GM12878 (cell line): ENCODE measurements around the gene MAPK8IP3. TPM values are rescaled to one million over a fixed set of nuclear protein-coding genes. Genes with fewer than 3 reads are reported as not detected.

ENCODE experiments used
- ATAC-seq: fragments of 200-7000 bp; cut with Tn5 transposase; 3 replicates; pipeline ENCODE4 v1.9.1; 2020; ENCODE audit warnings: mild to moderate bottlenecking, moderate library complexity
- BruUV-seq: library from RNA; stranded (reverse); fragments of 400-500 nt; replicated peaks from 2 replicates; lab custom pipeline; 2021; lab: Mats Ljungman, UMichigan
- CTCF ChIA-PET: fragments of 300-600 bp; sonication (Branson Sonifier 250); formaldehyde crosslinking; extraction: SDS; loops from one replicate; lab custom pipeline; 2021; ENCODE audit warnings: inconsistent platforms; lab: Yijun Ruan, JAX
- POLR2A ChIA-PET: fragments of 350-600 bp; formaldehyde crosslinking; extraction: SDS; loops from one replicate; lab custom pipeline; 2021; ENCODE audit warnings: inconsistent platforms; lab: Charles Lee
- RAD21 ChIA-PET: fragments of 300-600 bp; sonication (Branson Sonifier 250); formaldehyde crosslinking; loops from one replicate; lab custom pipeline; 2023; ENCODE audit warnings: antibody characterized with exemption; ENCODE audit not compliant: unreplicated experiment; lab: Charles Lee
- SMC1A ChIA-PET: fragments of 300-600 bp; sonication (Branson Sonifier 250); formaldehyde crosslinking; loops from one replicate; lab custom pipeline; 2023; ENCODE audit not compliant: unreplicated experiment, uncharacterized antibody; lab: Charles Lee
- DNase-seq: peaks from one replicate; pipeline ENCODE4 v3.0.0-alpha.2; 2011; ENCODE audit warnings: low read depth, low spot score
- FAIRE-seq: peaks from 3 replicates; lab custom pipeline; 2011; peaks lifted over from hg19 to GRCh38; lab: Jason Lieb, UNC
- H2AFZ ChIP-seq: 2 replicates; pipeline ENCODE4 v1.6.0; 2011; ENCODE audit warnings: low read depth, low read length, control low read depth; ENCODE audit not compliant: control insufficient read depth
- H3K27ac ChIP-seq: 2 replicates; pipeline ENCODE4 v1.5.1; 2011; ENCODE audit warnings: control low read depth; ENCODE audit not compliant: control insufficient read depth, insufficient read depth
- H3K27me3 ChIP-seq, 2 experiments: replicated peaks in 1 of 2; 2 replicates each; pipeline versions ENCODE4 v1.6.0 to v1.6.1; 2011; ENCODE audit warnings: low read length in 1 of 2; ENCODE audit not compliant: control insufficient read depth in 2 of 2, insufficient read depth in 2 of 2
- H3K36me3 ChIP-seq, 2 experiments: 2 replicates each; pipeline ENCODE4 v1.5.1; 2011; ENCODE audit warnings: low read length in 1 of 2; ENCODE audit not compliant: control insufficient read depth in 2 of 2, insufficient read depth in 2 of 2
- H3K4me1 ChIP-seq: 2 replicates; pipeline ENCODE4 v1.6.1; 2011; ENCODE audit warnings: mild to moderate bottlenecking, low read length, moderate library complexity, mixed read lengths; ENCODE audit not compliant: control insufficient read depth, insufficient read depth
- H3K4me2 ChIP-seq: 2 replicates; pipeline ENCODE4 v1.6.0; 2011; ENCODE audit warnings: control low read depth; ENCODE audit not compliant: control insufficient read depth, insufficient read depth
- H3K4me3 ChIP-seq: fragments of 200-600 bp; sonication (generic); 2 replicates; pipeline ENCODE4 v1.5.1; 2016
- H3K79me2 ChIP-seq: 2 replicates; pipeline ENCODE4 v1.6.0; 2011; ENCODE audit warnings: low read length; ENCODE audit not compliant: control insufficient read depth, insufficient read depth
- H3K9ac ChIP-seq: 2 replicates; pipeline ENCODE4 v1.8.0; 2011; ENCODE audit warnings: low read length, control low read depth, mixed read lengths; ENCODE audit not compliant: control insufficient read depth, insufficient read depth
- H3K9me3 ChIP-seq: replicated peaks from 3 replicates; pipeline ENCODE4 v1.5.1; 2011; ENCODE audit warnings: mild to moderate bottlenecking, low read length; ENCODE audit not compliant: control insufficient read depth, insufficient read depth
- H4K20me1 ChIP-seq: 2 replicates; pipeline ENCODE4 v1.6.0; 2011; ENCODE audit not compliant: control insufficient read depth, insufficient read depth
- CBFB ChIP-seq: IDR thresholded peaks from 2 replicates; pipeline ENCODE4 v1.6.1; 2016; ENCODE audit warnings: antibody characterized with exemption, low read depth
- MTA2 ChIP-seq: fragments of 450-650 bp; IDR thresholded peaks from 2 replicates; pipeline ENCODE4 v1.6.1; 2016; ENCODE audit warnings: low read depth, mild to moderate bottlenecking, moderate library complexity
- PAX8 ChIP-seq: fragments of 450-650 bp; IDR thresholded peaks from 2 replicates; pipeline ENCODE4 v1.6.1; 2017; ENCODE audit warnings: mild to moderate bottlenecking, moderate library complexity
- RCOR1 ChIP-seq: conservative IDR thresholded peaks from 2 replicates; pipeline ENCODE4 v1.6.1; 2012; ENCODE audit warnings: low read depth, low read length, improper control_type of control experiment
- ZNF217 ChIP-seq: fragments of 450-650 bp; IDR thresholded peaks from 2 replicates; pipeline ENCODE4 v1.6.1; 2017; ENCODE audit warnings: antibody characterized with exemption, mild to moderate bottlenecking
- WGBS: methylation state at CpG from one replicate; pipeline ENCODE4 v1.1.6; 2016; ENCODE audit warnings: low lambda C conversion rate; ENCODE audit not compliant: insufficient replicate concordance, insufficient coverage; ENCODE audit errors: missing lambda C conversion rate; 5-methylcytosine and 5-hydroxymethylcytosine counted together
- in situ Hi-C: fragments of 300-500 bp; cut with MboI; formaldehyde crosslinking; loops from 9 replicates; pipeline ENCODE4 v1.14.3; 2018; ENCODE audit warnings: mixed read lengths
- intact Hi-C: fragments of 100-400 bp; cut with micrococcal nuclease; formaldehyde crosslinking; loops from one replicate; pipeline ENCODE4 v1.14.2; 2022; ENCODE audit not compliant: unreplicated experiment
- polyA plus RNA-seq, 11 experiments: library from polyadenylated mRNA; depleted of rRNA in 4 of 11; unstranded in 6 of 11; stranded (reverse) in 5 of 11; fragments of >200 nt; fragmentation: Nextera tagmentation in 4 of 11; fragmentation: Illumina TruSeq in 1 of 11; extraction: Ambion mirVana in 4 of 11; extraction: Trizol in 1 of 11; gene quantifications; 1 replicate in 1 of 11; 2 replicates in 10 of 11; pipeline versions ENCODE4 v1.2.1 to v1.2.3, GENCODE V29; 2011 to 2016; ENCODE audit warnings: inconsistent platforms in 2 of 11, missing spikeins in 2 of 11, low read depth in 1 of 11
- total RNA-seq, 4 experiments: library from RNA; depleted of rRNA in 3 of 4; stranded (reverse); fragments of >200 nt in 3 of 4; fragmentation: Illumina TruSeq in 1 of 4; extraction: Trizol in 1 of 4; gene quantifications; 2 replicates each; pipeline versions ENCODE4 v1.2.1 to v1.2.3, GENCODE V29; 2013 to 2021
- TF ChIP-seq, protein P1 (sequence below), 3 experiments: IDR thresholded peaks in 2 of 3; conservative IDR thresholded peaks in 1 of 3; 2 replicates each; pipeline ENCODE4 v1.5.1; 2011; ENCODE audit warnings: low read depth in 3 of 3, low read length in 3 of 3, mild to moderate bottlenecking in 3 of 3, control low read depth in 2 of 3, moderate library complexity in 2 of 3, inconsistent platforms in 1 of 3, mixed read lengths in 1 of 3; ENCODE audit not compliant: control insufficient read depth in 2 of 3, insufficient read depth in 1 of 3; ENCODE audit errors: extremely low read depth in 1 of 3

The MAPK8IP3 gene
- total and polyA plus RNA-seq, 10 of the 15 experiments (the other 5 are each of a cell fraction or from before 2014, with no cell fraction given): 0.06 to 67.9 (median 18.2) TPM

- no peak overlapping the region for H2AFZ ChIP-seq
- H3K27me3 ChIP-seq: no peaks in the 10 kb centered on the region
- no peaks in the 10 kb centered on the region for H3K79me2 ChIP-seq
- ChIA-PET CTCF (no interaction called here), SMC1A (no interaction called here), RAD21 (no interaction called here), POLR2A (no interaction called here)
- H3K27ac ChIP-seq: no peak overlapping the region
- BruUV-seq: no TSS peak
- H4K20me1 ChIP-seq: no peaks in the 10 kb centered on the region
- FAIRE-seq (no peak), ATAC-seq (no peak), DNase-seq (no peak)
- no peaks in the 10 kb centered on the region for H3K9me3 ChIP-seq
- TF ChIP-seq, protein P1, sequence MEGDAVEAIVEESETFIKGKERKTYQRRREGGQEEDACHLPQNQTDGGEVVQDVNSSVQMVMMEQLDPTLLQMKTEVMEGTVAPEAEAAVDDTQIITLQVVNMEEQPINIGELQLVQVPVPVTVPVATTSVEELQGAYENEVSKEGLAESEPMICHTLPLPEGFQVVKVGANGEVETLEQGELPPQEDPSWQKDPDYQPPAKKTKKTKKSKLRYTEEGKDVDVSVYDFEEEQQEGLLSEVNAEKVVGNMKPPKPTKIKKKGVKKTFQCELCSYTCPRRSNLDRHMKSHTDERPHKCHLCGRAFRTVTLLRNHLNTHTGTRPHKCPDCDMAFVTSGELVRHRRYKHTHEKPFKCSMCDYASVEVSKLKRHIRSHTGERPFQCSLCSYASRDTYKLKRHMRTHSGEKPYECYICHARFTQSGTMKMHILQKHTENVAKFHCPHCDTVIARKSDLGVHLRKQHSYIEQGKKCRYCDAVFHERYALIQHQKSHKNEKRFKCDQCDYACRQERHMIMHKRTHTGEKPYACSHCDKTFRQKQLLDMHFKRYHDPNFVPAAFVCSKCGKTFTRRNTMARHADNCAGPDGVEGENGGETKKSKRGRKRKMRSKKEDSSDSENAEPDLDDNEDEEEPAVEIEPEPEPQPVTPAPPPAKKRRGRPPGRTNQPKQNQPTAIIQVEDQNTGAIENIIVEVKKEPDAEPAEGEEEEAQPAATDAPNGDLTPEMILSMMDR (IDR thresholded peaks at IDR 0.05 in 2 of 3, conservative IDR thresholded peaks at IDR 0.05 in 1 of 3; ENCODE audit: control insufficient read depth in 2 of 3, extremely low read depth in 1 of 3, insufficient read depth in 1 of 3, low read depth in 3 of 3, low read length in 3 of 3): 0 out of 6 replicates have a peak, but pooled peaks of 1 of the 3 experiments have one; percentile 3
- TF ChIP-seq PAX8: no peak
- TF ChIP-seq CBFB: no peak
- TF ChIP-seq RCOR1: no peak
- no peak for TF ChIP-seq MTA2
- intact Hi-C loops (no loop called here), in situ Hi-C loops (no loop called here)
- H3K9ac ChIP-seq: no peak overlapping the region
- 97% methylated on average over 8 of the region's 8 CpGs for WGBS
- H3K4me1 ChIP-seq: no peaks in the 10 kb centered on the region
- H3K4me2 ChIP-seq: no peak overlapping the region
- H3K36me3 ChIP-seq: peaks cover 5 to 30% of the 10 kb centered on the region in 2 experiments; a peak in 3 of 4 replicates
- H3K4me3 ChIP-seq: no peak overlapping the region
These were observed 38.7 kb upstream of the MAPK8IP3 start for GRCh38 chr16:1667271-1667670.

DNA sequence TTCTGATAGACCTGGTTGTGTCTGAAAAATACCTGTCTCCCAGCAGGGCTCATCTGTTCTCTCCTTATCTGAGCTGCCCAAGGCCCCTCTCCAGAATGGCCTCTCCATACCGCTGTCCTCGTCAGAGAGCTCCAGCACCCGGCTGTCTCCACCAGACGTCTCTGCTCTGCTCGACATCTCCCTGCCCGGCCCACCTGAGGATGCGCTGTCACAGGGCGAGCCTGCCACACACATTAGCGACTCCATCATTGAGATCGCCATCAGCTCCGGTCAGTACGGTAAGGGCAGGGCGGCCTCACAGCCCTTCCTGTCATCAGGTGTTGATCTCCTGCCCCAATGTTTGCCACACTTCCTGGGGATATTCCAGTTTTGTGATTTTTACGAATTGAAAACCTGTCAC, 38.1 kb upstream of the MAPK8IP3 start:
- in situ Hi-C loops (no loop called here), intact Hi-C loops (no loop called here)
- Histone ChIP-seq H2AFZ (no peak overlapping the region), H3K79me2 (no peaks in the 10 kb centered on the region), H3K9me3 (no peaks in the 10 kb centered on the region), H3K4me2 (no peak overlapping the region), H3K9ac (no peak overlapping the region), H4K20me1 (no peaks in the 10 kb centered on the region), H3K27ac (no peak overlapping the region), H3K27me3 (no peaks in the 10 kb centered on the region), H3K4me1 (no peaks in the 10 kb centered on the region), H3K4me3 (no peak overlapping the region), H3K36me3 (peaks cover 5 to 27% of the 10 kb centered on the region in 2 experiments; a peak in 3 of 4 replicates)
- TF ChIP-seq ZNF217: no peak
- RAD21 ChIA-PET: no interaction called here
- CTCF ChIA-PET: no interaction called here
- no peak for DNase-seq
- SMC1A ChIA-PET: no interaction called here
- POLR2A ChIA-PET: no interaction called here
- FAIRE-seq: no peak
- WGBS: 97% methylated on average over 14 of the region's 14 CpGs
- ATAC-seq: no peak
- BruUV-seq: no TSS peak
